GM12875 (cell line): ENCODE data around the gene HMGXB3.

Source experiments
- H3K4me3 ChIP-seq: one replicate; pipeline ENCODE4 v1.5.1; 2011; ENCODE audit warnings: low read depth, low read length, control low read depth
- CTCF ChIP-seq: IDR thresholded peaks from 2 replicates; pipeline ENCODE4 v1.5.1; 2011; ENCODE audit warnings: low read depth, mild to moderate bottlenecking, control low read depth, inconsistent platforms, low read length, moderate library complexity, borderline replicate concordance; ENCODE audit not compliant: insufficient read depth

The HMGXB3 gene

DNA sequence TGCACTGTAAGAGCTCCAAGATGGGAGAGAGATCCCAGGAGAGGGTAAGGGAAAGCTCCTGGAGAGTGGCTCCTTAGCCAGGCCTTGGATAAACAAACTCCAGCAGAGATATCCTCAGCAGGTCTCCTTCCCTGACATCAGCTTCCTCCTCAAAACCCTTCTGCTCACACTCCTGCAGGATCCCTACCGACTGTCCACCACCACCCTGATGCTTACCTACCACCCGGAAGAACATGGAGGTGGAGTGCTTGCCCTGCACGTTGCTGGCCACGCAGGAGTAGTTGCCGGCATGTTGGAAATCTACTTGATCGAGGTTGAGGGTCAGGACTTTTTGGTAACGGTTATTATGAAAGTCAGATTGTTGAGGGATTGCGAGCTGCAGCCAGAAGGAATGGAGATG lies 76.5 kb downstream of the HMGXB3 start:
- H3K4me3 ChIP-seq: no peak overlapping the region
- TF ChIP-seq CTCF: no peak

GRCh38 chr5:150077996-150078801 lies 77.7 kb downstream of the HMGXB3 start:
- no peak for TF ChIP-seq CTCF
- no peak overlapping the region for H3K4me3 ChIP-seq

- no peak for TF ChIP-seq CTCF
Observed at GRCh38 chr5:150078802-150079689, 78.5 kb downstream of the HMGXB3 start.

DNA sequence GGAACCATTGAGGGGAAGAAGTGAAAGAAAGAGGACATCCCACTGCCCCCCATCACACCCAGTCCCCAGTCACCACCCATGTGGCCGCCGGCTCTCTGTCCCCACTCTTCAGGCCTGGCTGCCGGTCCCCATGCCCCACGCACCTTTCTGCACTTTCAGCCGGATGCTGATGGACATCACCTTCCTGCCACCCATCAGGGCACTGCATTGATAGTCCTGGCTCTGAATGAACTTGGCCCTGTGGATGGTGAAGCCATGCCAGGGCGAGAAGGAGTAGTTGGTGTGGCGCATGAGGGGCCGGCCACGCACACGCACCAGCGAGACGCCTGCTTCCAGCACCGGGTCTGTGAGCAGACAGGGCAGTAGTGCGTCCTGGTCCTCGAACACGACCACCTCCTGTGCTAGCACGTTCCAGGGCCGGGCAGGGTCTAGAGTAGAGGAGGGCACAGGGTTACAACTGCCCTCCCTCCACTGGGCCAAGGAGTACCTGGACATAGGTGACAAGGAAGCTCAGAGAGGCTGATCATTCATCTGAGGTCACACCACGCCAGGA lies 79.4 kb downstream of the HMGXB3 start:
- no peak for TF ChIP-seq CTCF
- no peak overlapping the region for H3K4me3 ChIP-seq

More at GRCh38 chr5:150078802-150079689, 78.5 kb downstream of the HMGXB3 start:
- no peak overlapping the region for H3K4me3 ChIP-seq

- no peak overlapping the region for H3K4me3 ChIP-seq
- TF ChIP-seq CTCF: no peak
Observed at GRCh38 chr5:150080696-150081435, 80.3 kb downstream of the HMGXB3 start.

DNA sequence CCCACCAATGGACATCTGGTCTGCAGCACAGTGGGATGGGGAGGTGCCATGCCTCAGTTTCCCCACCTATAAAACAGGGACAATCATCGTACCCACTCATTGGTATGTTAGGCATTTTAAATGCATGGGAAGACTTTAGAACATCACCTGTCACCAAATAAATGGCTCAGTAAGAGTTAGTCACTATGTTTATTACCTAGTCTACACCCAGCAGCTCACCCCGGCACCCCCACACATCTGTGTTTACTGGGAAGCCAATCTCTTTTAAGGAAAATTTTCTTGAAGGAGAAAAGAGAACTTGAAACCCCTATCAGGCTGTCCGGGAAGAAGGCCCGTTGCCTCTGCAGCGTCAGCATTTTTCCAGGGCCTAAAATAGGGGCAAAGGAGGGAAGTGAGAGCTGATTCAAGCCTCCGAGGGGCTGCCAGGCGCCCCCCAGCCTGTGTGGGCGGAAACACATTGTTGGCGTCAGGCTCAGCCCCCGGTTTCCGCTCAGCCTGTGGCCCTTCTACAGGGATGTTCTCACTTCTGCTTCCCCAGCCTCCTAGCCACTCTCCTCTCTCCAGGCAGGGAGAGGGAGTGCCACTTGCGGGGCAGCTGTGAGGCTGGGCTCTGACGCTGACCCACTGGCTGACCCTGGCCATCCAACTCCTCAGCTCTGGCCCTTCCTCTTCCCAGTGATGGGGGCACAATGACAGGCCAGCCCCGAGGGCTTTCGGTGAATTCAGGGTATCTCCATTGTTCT lies 81.2 kb downstream of the HMGXB3 start:
- no peak for TF ChIP-seq CTCF
- peak overlapping the region; percentile 32 for H3K4me3 ChIP-seq
